Vagina (tissue), 2 donors: ENCODE measurements around the gene RALA.

Experiments used
- POLR2A ChIP-seq, 2 donors: fragments of 450-650 bp; IDR thresholded peaks; one replicate each; pipeline ENCODE4 v1.6.1; 2017; ENCODE audit warnings: antibody characterized with exemption in 2 of 2, mild to moderate bottlenecking in 2 of 2, moderate library complexity in 2 of 2
- POLR2AphosphoS5 ChIP-seq, 2 donors: sonication (generic); formaldehyde crosslinking; IDR thresholded peaks; one replicate each; pipeline ENCODE4 v1.9.0; 2017; ENCODE audit warnings: antibody characterized with exemption in 2 of 2, mild to moderate bottlenecking in 2 of 2, low read depth in 1 of 2; ENCODE audit not compliant: insufficient read depth in 1 of 2
- TF ChIP-seq, protein P1 (sequence below), 3 experiments: fragments of 450-650 bp in 2 of 3; fragments of 200-600 bp in 1 of 3; sonication (generic) in 1 of 3; IDR thresholded peaks; one replicate each; pipeline ENCODE4 v1.5.1; 2017 to 2019; ENCODE audit warnings: antibody characterized with exemption in 3 of 3, mild to moderate bottlenecking in 2 of 3, moderate library complexity in 2 of 3

GRCh38 chr7:39674406-39674805 lies 51.0 kb downstream of the RALA start:
- TF ChIP-seq POLR2AphosphoS5 (IDR thresholded peaks at IDR 0.05; ENCODE audit: insufficient read depth in 1 of 2, low read depth in 1 of 2) (no peak), POLR2A (IDR thresholded peaks at IDR 0.05) (no peak)
- TF ChIP-seq, protein P1, sequence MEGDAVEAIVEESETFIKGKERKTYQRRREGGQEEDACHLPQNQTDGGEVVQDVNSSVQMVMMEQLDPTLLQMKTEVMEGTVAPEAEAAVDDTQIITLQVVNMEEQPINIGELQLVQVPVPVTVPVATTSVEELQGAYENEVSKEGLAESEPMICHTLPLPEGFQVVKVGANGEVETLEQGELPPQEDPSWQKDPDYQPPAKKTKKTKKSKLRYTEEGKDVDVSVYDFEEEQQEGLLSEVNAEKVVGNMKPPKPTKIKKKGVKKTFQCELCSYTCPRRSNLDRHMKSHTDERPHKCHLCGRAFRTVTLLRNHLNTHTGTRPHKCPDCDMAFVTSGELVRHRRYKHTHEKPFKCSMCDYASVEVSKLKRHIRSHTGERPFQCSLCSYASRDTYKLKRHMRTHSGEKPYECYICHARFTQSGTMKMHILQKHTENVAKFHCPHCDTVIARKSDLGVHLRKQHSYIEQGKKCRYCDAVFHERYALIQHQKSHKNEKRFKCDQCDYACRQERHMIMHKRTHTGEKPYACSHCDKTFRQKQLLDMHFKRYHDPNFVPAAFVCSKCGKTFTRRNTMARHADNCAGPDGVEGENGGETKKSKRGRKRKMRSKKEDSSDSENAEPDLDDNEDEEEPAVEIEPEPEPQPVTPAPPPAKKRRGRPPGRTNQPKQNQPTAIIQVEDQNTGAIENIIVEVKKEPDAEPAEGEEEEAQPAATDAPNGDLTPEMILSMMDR (IDR thresholded peaks at IDR 0.05) = no peak
